Endothelial cell (in vitro differentiated cells): ENCODE results near the gene MED10. TPM values are rescaled to one million over a fixed set of nuclear protein-coding genes. Genes with fewer than 3 reads are reported as not detected.

Source experiments
- DNase-seq: peaks from one replicate; pipeline ENCODE4 v3.0.0; 2021; ENCODE audit warnings: low spot score
- H3K27ac Mint-ChIP-seq: one replicate; pipeline ENCODE4 v1.8.0; 2021; ENCODE audit warnings: mixed read lengths, inconsistent platforms; ENCODE audit not compliant: unreplicated experiment
- H3K27me3 Mint-ChIP-seq: one replicate; pipeline ENCODE4 v1.8.0; 2021; ENCODE audit warnings: mild to moderate bottlenecking, moderate library complexity, mixed read lengths, inconsistent platforms; ENCODE audit not compliant: unreplicated experiment
- H3K36me3 Mint-ChIP-seq: one replicate; pipeline ENCODE4 v1.8.0; 2021; ENCODE audit warnings: mild to moderate bottlenecking, low read depth, mixed read lengths, inconsistent platforms; ENCODE audit not compliant: unreplicated experiment
- H3K4me1 Mint-ChIP-seq: one replicate; pipeline ENCODE4 v1.8.0; 2021; ENCODE audit warnings: mild to moderate bottlenecking, mixed read lengths, inconsistent platforms; ENCODE audit not compliant: unreplicated experiment
- H3K4me3 Mint-ChIP-seq: one replicate; pipeline ENCODE4 v1.8.0; 2021; ENCODE audit warnings: mild to moderate bottlenecking, mixed read lengths, inconsistent platforms; ENCODE audit not compliant: unreplicated experiment
- H3K9me3 Mint-ChIP-seq: one replicate; pipeline ENCODE4 v1.8.0; 2021; ENCODE audit warnings: mixed read lengths, inconsistent platforms; ENCODE audit not compliant: unreplicated experiment
- long read RNA-seq: library from polyadenylated mRNA; unstranded; transcript quantifications from one replicate; pipeline ENCODE4 v2.0.0, GENCODE V29; 2020; ENCODE audit not compliant: unreplicated experiment
- total RNA-seq: library from RNA; stranded (reverse); fragmentation: NEBNext Ultra II Directional; extraction: Animal tissue kit (Norgen Biotek cat#: 25700); gene quantifications from one replicate; pipeline ENCODE4 v1.2.1, GENCODE V29; 2021; ENCODE audit not compliant: unreplicated experiment
- TF ChIP-seq, protein P1 (sequence below): fragments of 200-600 bp; sonication (generic); IDR thresholded peaks from one replicate; pipeline ENCODE4 v1.5.0; 2021; ENCODE audit warnings: antibody characterized with exemption; ENCODE audit not compliant: unreplicated experiment

The MED10 gene, protein sequence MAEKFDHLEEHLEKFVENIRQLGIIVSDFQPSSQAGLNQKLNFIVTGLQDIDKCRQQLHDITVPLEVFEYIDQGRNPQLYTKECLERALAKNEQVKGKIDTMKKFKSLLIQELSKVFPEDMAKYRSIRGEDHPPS
- total RNA-seq = 53.0 TPM
- long read RNA-seq, transcript MED10-201 (4 exons, 1,141 nt) = major isoform, 56 of 62 reads
- long read RNA-seq, partial matches to known transcripts = 0 of 62 reads
- long read RNA-seq, other reads (novel, unspliced or antisense) = 6 of 62 reads

DNA sequence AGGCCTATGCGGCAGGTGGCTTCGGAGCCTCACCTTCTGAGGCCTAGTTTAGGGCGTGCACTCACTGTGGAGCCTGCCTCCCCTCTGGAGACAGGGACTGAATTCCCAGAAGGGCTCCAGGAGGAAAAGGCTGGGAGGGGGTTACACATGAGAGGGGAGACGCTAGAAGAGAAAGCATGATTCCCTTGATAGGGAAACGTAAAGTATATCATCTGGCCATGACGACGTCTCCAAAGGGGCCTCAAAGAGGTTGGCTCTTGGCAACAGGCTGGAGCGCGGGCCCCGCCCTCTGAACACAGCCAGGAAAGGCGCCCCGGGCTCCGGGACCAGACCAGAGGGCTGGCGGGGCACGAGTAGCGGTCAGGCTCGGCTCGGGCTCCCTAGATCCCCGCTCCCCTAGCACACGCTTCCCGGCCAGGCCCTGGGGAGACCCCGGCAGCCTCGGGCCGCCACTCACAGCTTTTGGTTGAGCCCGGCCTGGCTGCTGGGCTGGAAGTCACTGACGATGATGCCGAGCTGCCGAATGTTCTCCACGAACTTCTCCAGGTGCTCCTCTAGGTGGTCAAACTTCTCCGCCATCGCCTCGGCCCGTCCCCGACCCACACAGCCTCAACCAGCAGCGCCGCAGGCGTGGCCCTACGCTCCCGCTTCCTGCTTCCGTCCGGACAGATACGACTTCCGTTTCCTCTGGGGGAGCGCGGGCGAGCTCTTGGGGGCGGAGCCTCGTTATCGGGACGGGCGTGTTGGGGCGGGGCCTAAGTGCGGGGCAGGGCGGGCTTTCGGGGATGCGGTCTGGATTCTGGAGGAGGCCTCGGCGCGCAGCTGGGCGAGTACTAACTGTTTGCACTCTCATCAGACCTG, at the start of gene MED10:
Gene MED10, minus strand, starts transcription at position 643 of the 861 bp plus-strand sequence. Its CDS starts 64 bp downstream, at position 579.
- DNase-seq = peak; percentile 91
- H3K27ac Mint-ChIP-seq = peak within 1 kb of the TSS; percentile 98
- TF ChIP-seq, protein P1, sequence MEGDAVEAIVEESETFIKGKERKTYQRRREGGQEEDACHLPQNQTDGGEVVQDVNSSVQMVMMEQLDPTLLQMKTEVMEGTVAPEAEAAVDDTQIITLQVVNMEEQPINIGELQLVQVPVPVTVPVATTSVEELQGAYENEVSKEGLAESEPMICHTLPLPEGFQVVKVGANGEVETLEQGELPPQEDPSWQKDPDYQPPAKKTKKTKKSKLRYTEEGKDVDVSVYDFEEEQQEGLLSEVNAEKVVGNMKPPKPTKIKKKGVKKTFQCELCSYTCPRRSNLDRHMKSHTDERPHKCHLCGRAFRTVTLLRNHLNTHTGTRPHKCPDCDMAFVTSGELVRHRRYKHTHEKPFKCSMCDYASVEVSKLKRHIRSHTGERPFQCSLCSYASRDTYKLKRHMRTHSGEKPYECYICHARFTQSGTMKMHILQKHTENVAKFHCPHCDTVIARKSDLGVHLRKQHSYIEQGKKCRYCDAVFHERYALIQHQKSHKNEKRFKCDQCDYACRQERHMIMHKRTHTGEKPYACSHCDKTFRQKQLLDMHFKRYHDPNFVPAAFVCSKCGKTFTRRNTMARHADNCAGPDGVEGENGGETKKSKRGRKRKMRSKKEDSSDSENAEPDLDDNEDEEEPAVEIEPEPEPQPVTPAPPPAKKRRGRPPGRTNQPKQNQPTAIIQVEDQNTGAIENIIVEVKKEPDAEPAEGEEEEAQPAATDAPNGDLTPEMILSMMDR = no peak
- peaks cover 25% of the 10 kb centered on the region for H3K36me3 Mint-ChIP-seq
- H3K9me3 Mint-ChIP-seq = no peaks in the 10 kb centered on the region
- peaks cover 10% of the 10 kb centered on the region for H3K27me3 Mint-ChIP-seq
- peak within 1 kb of the TSS; percentile 98 for H3K4me3 Mint-ChIP-seq
- peaks cover 35% of the 10 kb centered on the region for H3K4me1 Mint-ChIP-seq

DNA sequence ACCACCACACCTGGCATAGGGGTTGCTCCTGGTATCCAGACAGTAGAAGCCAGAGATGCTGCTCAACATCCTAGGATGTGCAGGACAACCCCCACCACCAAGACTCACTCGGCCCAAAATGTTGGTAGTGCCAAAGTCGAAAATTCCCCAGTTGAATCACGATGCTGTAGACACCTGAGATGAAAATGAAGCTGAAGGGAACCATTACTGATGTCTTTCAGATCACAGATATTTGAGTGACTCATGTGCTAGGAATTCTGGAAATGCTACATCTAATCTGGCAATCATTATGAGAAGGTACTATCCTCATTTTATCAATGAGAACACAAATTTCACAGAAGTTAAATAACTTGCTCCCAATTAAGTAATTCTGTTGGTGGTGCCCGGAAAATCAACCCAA, 49.3 kb upstream of the MED10 start:
- Mint-ChIP-seq H3K4me1 (peaks cover 3% of the 10 kb centered on the region), H3K9me3 (no peaks in the 10 kb centered on the region), H3K4me3 (no peak overlapping the region), H3K36me3 (no peaks in the 10 kb centered on the region), H3K27ac (no peak overlapping the region), H3K27me3 (peaks cover 1% of the 10 kb centered on the region)
- TF ChIP-seq, protein P1 = no peak
- DNase-seq = no peak

DNA sequence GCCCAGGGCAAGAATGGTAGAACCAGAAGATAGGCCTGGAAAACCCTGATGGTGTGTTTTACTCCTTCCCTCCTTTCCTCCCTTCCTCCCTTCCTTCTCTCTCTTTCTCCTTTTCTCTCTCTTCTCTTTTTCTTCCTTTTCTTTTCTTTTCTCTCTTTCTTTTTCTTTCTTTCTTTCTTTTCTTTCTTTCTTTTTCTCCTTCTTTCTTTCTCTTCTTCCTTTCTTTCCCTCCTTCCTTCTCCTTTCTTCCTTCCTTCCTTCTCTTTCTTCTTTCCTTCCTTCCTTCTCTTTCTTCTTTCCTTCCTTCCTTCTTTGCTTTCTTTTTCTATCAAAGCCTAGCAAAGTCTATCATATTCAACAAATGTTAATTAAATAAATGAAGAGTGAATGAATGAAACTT, 46.4 kb upstream of the MED10 start:
- peaks cover 7% of the 10 kb centered on the region for H3K4me1 Mint-ChIP-seq
- H3K27ac Mint-ChIP-seq = no peak overlapping the region
- peaks cover 5% of the 10 kb centered on the region for H3K27me3 Mint-ChIP-seq
- H3K36me3 Mint-ChIP-seq = no peaks in the 10 kb centered on the region
- DNase-seq = no peak
- H3K4me3 Mint-ChIP-seq = no peak overlapping the region
- TF ChIP-seq, protein P1 = no peak
- no peaks in the 10 kb centered on the region for H3K9me3 Mint-ChIP-seq

DNA sequence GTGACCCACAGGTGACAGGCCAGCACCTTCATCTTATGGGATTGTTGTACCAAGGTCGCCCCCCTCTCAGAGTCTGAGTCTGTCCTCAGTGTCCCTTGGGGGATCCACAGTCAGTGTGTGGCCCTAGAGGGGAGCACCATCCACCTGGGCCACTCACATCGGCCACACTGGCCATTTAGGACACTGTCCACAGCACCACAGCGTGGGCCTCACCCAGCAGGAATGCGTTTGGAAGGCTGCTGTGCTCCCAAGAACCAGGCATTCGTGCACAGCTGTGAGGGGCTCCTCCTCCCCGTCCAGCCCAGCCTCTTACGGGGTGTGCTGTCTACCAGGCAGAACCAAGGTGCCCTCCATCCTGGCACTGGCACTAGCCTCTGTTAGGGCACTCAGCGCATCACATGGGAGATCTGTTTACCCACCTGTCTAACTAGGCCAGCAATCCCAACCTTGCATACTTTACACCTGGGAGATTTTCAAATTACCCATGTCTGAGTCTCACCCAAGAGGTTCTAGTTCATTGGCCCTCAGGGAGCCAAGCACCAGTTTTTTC, 45.8 kb upstream of the MED10 start:
- Mint-ChIP-seq H3K27ac (no peak overlapping the region), H3K36me3 (no peaks in the 10 kb centered on the region), H3K4me3 (no peak overlapping the region), H3K27me3 (peaks cover 5% of the 10 kb centered on the region), H3K9me3 (no peaks in the 10 kb centered on the region), H3K4me1 (peaks cover 7% of the 10 kb centered on the region)
- TF ChIP-seq, protein P1 = no peak
- DNase-seq = no peak
